GM12892 (cell line): ENCODE data around the gene SOS2.

ENCODE experiments used
- DNase-seq: peaks from one replicate; pipeline ENCODE4 v3.0.0; 2011; ENCODE audit not compliant: insufficient read length
- FAIRE-seq: peaks from 2 replicates; lab custom pipeline; 2011; peaks lifted over from hg19 to GRCh38; lab: Jason Lieb, UNC
- POLR2A ChIP-seq: IDR thresholded peaks from 2 replicates; pipeline ENCODE4 v1.6.1; 2011; ENCODE audit warnings: low read depth, low read length, control low read depth
- POLR2AphosphoS5 ChIP-seq: IDR thresholded peaks from 2 replicates; pipeline ENCODE4 v1.6.1; 2011; ENCODE audit warnings: low read depth, low read length, control low read depth
- TAF1 ChIP-seq: IDR thresholded peaks from 2 replicates; pipeline ENCODE4 v1.6.1; 2011; ENCODE audit warnings: low read depth, mild to moderate bottlenecking, control low read depth, low read length, borderline replicate concordance

Gene SOS2

GRCh38 chr14:50156111-50156510 is 75.3 kb downstream of the SOS2 start:
- FAIRE-seq (no peak), DNase-seq (no peak)
- TF ChIP-seq TAF1: no peak
- no peak for TF ChIP-seq POLR2A
- no peak for TF ChIP-seq POLR2AphosphoS5

- TF ChIP-seq POLR2AphosphoS5: no peak
- no peak for TF ChIP-seq POLR2A
- no peak for TF ChIP-seq TAF1
- DNase-seq (no peak), FAIRE-seq (no peak)
These were observed 82.6 kb downstream of the SOS2 start for GRCh38 chr14:50148799-50149198.

DNA sequence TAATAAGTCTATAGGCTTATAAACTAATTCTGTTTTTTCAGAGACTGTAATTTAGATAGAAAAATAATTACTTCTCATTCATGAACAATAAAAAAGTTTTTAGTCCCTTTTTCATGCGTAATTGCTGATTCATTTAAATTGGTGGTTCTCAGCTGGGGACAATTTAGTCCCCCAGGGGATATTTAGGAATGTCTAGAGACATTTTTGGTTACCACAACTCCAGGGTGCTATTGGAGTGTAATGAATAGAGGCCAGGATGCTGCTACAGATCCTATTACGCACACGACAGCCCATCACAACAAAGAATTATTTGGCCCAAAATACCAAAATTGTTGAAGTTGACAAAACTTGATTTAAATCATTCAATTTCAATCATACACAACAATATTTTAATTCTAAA is 92.2 kb downstream of the SOS2 start:
- FAIRE-seq: no peak
- TF ChIP-seq POLR2A (no peak), TAF1 (no peak), POLR2AphosphoS5 (no peak)
- no peak for DNase-seq

GRCh38 chr14:50127802-50128201 is 103.6 kb downstream of the SOS2 start:
- DNase-seq: no peak
- TF ChIP-seq TAF1 (no peak), POLR2A (no peak), POLR2AphosphoS5 (no peak)
- FAIRE-seq: no peak

DNA sequence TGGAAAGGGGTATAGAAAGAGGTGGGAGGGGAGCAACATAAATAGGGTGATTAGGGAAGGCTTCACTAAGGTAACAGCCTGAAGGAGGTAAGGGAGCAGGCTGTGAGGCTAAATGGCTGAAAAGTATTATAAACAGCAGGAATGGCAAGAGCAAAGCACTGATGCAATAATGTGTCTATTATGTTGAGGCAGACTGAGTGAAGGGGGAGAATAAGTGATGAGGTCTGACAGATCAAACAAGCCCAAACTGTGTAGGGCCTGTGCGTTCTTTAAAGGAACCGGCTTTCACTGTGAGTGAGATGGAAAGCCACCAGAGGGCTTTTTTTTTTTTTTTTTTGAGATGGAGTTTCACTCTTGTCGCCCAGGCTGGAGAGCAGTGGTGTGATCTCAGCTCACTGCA is 108.3 kb downstream of the SOS2 start:
- DNase-seq (no peak), FAIRE-seq (no peak)
- TF ChIP-seq TAF1: no peak
- no peak for TF ChIP-seq POLR2A
- TF ChIP-seq POLR2AphosphoS5: no peak

DNA sequence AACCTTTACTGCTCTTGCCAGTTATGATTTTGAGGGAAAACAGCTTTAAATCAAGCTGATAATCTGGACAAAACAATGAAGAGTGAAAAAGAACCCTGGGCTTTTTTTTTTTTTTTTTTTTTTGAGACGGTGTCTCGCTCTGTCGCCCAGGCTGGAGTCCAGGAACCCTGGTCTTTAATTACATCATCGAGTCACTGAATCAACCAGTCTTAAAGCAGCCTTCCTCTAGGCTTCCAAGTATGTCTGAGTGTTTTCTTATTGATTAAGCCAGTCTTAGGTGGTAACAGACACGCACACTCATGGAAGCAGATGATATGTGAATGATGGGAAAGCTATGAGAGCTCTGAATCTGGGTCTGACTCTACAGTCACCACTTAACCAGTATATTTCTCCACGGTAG is 109.1 kb downstream of the SOS2 start:
- no peak for DNase-seq
- no peak for FAIRE-seq
- TF ChIP-seq TAF1: no peak
- no peak for TF ChIP-seq POLR2A
- TF ChIP-seq POLR2AphosphoS5: no peak

DNA sequence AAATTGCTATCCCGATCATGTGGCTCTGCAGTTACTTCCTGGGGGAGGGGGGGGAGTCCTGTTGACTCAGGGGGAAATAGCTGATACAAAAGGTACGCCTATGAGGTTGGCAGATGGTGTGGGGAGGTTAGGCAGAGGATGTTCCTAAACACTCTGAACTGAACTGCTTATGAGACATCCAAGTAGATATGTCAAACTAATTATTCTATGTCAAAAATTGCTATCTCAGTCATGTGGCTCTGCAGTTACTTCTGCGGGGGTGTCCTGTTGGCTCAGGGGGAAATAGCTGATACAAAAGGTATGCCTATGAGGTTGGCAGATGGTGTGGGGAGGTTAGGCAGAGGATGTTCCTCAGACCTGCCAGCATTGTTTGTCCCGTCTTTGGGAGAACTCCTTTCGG is 109.9 kb downstream of the SOS2 start:
- no peak for TF ChIP-seq POLR2A
- no peak for TF ChIP-seq TAF1
- TF ChIP-seq POLR2AphosphoS5: no peak
- DNase-seq (no peak), FAIRE-seq (no peak)

GRCh38 chr14:50117456-50117855 is 113.9 kb downstream of the SOS2 start:
- no peak for FAIRE-seq
- no peak for DNase-seq

DNA sequence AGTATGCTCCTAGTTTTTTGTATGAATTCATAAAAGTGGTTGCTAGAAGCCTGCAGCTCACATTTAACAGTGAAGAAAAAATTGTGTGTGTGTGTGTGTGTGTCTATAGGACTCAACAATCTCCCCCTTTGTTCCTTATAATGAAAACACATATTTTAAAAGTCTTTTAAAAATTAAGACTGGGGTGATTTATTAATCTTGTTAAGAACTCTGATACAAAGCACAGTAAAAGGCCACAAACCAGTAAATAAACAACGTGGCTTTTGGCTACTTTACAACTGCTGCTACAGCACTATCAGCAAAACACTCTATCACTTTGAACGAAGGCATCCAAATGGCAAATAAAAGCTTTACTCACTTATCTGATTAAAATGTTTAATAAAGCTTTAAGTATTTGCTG is 114.4 kb downstream of the SOS2 start:
- DNase-seq (no peak), FAIRE-seq (no peak)
- TF ChIP-seq POLR2A: no peak
- no peak for TF ChIP-seq TAF1

More at GRCh38 chr14:50117456-50117855, 113.9 kb downstream of the SOS2 start:
- TF ChIP-seq TAF1 (no peak), POLR2AphosphoS5 (no peak), POLR2A (no peak)

GRCh38 chr14:50116181-50116956 is 115.0 kb downstream of the SOS2 start, which contains the start of gene VCPKMT:
TSS of gene VCPKMT (minus strand) at chr14:50116572. CDS start at chr14:50116552, 20 bp downstream.
- peak; percentile 93 for TF ChIP-seq POLR2A
- TF ChIP-seq POLR2AphosphoS5: peak; percentile 90
- TF ChIP-seq TAF1: peak; percentile 97
- peak; percentile 73 for DNase-seq

DNA sequence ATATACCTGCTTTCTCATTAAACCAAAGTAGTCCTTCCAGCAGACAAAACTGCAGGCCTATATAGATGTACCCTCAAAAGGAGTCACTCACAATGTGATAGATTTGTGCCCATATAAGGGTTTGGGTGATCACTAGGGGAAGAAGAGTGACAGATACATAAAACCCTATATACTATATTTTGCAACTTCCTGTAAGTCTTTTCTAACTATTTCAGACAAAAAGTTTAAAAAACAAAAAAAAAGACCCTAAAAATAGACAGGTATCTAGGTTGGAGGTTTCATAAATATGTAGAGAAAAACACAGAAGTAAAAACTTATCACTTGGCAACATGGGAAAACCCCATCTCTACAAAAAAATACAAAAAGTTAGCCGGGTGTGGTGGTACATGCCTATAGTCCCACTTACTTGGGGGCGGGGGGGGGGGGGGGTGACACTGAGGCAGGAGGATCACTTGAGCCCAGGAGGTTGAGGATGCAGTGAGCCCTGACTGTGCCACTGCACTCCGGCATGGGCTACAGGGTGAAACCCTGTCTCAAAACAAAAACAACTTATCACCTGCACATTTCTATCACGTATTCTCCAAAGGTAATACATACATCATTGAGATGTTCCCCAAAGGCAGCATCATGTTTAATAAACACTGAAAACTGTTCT is 117.9 kb downstream of the SOS2 start:
- no peak for TF ChIP-seq TAF1
- no peak for TF ChIP-seq POLR2AphosphoS5
- no peak for TF ChIP-seq POLR2A
- peak; percentile 24 for FAIRE-seq

More at GRCh38 chr14:50116181-50116956, 115.0 kb downstream of the SOS2 start, which contains the start of gene VCPKMT:
- peak; percentile 100 for FAIRE-seq

More for the DNA sequence above, 117.9 kb downstream of the SOS2 start:
- no peak for DNase-seq
